ENCODE data around the gene WDSUB1.

The WDSUB1 gene

DNA sequence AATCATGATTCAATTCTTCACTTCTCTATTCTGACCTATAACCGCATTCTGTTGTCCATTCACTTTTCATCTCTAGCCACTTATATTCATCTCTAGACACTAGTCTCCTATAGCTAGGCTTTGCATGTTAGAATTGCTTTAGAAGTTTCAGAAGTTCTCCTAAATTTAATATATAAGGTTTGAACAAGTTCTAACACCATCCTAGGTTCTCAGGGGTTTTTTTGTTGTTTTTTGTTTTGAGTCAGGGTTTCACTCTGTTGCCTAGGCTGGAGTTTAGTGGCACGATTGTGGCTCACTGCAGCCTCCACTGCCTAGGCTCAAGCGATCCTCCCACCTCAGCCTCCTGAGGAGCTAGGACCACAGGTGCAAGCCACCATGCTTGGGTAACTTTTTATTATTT, 19.9 kb downstream of the WDSUB1 start:
- TF ChIP-seq, protein P1, sequence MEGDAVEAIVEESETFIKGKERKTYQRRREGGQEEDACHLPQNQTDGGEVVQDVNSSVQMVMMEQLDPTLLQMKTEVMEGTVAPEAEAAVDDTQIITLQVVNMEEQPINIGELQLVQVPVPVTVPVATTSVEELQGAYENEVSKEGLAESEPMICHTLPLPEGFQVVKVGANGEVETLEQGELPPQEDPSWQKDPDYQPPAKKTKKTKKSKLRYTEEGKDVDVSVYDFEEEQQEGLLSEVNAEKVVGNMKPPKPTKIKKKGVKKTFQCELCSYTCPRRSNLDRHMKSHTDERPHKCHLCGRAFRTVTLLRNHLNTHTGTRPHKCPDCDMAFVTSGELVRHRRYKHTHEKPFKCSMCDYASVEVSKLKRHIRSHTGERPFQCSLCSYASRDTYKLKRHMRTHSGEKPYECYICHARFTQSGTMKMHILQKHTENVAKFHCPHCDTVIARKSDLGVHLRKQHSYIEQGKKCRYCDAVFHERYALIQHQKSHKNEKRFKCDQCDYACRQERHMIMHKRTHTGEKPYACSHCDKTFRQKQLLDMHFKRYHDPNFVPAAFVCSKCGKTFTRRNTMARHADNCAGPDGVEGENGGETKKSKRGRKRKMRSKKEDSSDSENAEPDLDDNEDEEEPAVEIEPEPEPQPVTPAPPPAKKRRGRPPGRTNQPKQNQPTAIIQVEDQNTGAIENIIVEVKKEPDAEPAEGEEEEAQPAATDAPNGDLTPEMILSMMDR (IDR thresholded peaks at IDR 0.05; ENCODE audit: low read depth, low read length): no peak

DNA sequence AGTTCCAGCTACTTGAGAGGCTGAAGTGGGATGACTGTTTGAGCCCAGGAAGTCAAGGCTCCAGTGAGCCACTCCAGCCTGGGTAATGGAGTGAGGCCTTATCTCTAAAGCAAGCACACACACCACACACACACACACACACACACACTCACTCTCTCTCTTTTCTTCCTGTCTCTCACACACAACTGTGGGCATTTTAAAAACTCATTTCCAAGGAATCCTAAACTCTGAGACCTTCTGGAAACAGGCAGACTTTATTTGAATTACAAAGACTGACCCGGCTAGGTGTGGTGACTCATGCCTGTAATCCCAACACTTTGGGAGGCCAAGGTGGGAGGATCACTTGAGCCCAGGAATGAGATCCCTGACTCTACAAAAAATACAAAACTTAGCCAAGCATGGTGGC, 21.3 kb downstream of the WDSUB1 start:
- TF ChIP-seq, protein P1 (IDR thresholded peaks at IDR 0.05; ENCODE audit: low read depth, low read length): no peak
- H3K4me3 ChIP-seq (ENCODE audit: low read depth, low read length): no peak overlapping the region

More for the DNA sequence above, 19.9 kb downstream of the WDSUB1 start:
- H3K4me3 ChIP-seq (ENCODE audit: low read depth, low read length): no peak overlapping the region

DNA sequence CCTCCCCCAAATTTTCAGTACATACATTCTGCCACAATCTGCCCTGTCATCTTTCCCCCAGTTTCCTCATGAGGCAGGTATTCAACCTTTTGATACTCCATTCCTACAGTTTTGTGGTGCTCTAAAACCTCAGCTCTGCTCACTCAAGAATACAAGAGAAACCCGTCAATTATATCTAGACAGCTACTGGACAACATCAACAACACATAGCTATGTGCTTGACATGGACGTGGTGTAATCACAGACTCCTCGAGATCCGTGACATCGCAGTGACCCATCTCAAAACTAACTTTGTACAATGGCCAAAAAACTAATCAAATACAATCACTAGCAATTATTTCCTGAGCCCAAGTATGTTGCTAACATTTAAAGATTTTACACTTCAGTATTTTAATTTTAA, 23.6 kb downstream of the WDSUB1 start:
- TF ChIP-seq, protein P1 (IDR thresholded peaks at IDR 0.05; ENCODE audit: low read depth, low read length): no peak
- no peak overlapping the region for H3K4me3 ChIP-seq (ENCODE audit: low read depth, low read length)

DNA sequence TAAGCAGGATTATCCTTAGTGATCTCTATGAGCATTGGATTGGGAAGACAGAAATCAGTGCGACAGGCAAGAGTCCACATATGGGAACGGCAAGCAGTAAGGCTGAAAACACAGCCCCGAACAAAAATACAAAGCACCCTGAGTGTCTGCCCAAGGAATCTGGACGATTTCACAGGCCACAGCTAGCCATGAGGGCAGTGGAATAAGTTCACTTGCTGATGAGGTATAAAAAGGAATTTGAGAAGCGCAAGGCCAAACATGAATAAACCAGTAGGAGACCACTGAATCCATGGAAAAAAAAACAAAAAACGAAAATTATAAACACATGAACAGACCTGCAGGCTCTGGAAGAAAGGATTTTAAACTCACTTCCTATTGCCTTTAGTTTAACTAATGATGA, 24.3 kb downstream of the WDSUB1 start:
- TF ChIP-seq, protein P1 (IDR thresholded peaks at IDR 0.05; ENCODE audit: low read depth, low read length): no peak
- H3K4me3 ChIP-seq (ENCODE audit: low read depth, low read length): no peak overlapping the region

DNA sequence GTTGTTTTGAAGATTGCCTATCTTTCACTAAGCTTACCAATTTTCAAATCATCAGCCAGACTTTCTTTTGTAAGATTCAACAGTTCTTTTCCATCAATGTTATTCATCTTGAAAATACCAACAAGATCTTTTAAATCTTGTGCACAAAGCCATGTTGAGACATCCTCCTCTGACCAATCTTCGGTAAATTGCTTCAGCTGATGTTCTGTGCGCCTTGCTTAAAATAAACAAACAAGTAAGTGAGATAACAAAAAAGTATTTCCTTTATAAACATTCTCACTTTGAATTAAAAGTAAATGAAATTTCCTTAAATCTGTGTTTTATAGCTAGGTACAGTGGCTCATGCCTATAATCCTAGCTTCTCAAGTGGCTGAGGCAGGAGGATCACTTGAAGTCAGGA, 30.3 kb downstream of the WDSUB1 start:
- no peak overlapping the region for H3K4me3 ChIP-seq (ENCODE audit: low read depth, low read length)
- TF ChIP-seq, protein P1 (IDR thresholded peaks at IDR 0.05; ENCODE audit: low read depth, low read length): no peak

DNA sequence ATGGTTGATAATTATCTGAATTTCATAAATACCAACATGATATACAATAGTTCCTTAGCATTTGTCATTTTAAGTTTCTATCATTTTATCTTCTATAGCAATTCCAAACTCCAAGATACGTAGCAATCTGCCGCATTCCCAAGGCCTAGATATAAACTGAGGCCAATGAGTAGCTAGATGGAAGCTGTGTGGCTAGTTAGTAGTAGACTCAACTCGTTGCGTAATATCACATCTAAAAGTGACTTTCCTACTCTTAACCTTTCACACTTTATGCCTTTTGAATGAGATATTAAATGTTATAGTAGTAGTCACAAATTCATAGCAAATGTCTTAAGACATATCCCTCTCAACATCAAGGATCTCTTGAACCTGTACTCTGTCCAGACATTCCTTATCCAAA, 33.6 kb downstream of the WDSUB1 start:
- TF ChIP-seq, protein P1 (IDR thresholded peaks at IDR 0.05; ENCODE audit: low read depth, low read length): no peak
- no peak overlapping the region for H3K4me3 ChIP-seq (ENCODE audit: low read depth, low read length)

DNA sequence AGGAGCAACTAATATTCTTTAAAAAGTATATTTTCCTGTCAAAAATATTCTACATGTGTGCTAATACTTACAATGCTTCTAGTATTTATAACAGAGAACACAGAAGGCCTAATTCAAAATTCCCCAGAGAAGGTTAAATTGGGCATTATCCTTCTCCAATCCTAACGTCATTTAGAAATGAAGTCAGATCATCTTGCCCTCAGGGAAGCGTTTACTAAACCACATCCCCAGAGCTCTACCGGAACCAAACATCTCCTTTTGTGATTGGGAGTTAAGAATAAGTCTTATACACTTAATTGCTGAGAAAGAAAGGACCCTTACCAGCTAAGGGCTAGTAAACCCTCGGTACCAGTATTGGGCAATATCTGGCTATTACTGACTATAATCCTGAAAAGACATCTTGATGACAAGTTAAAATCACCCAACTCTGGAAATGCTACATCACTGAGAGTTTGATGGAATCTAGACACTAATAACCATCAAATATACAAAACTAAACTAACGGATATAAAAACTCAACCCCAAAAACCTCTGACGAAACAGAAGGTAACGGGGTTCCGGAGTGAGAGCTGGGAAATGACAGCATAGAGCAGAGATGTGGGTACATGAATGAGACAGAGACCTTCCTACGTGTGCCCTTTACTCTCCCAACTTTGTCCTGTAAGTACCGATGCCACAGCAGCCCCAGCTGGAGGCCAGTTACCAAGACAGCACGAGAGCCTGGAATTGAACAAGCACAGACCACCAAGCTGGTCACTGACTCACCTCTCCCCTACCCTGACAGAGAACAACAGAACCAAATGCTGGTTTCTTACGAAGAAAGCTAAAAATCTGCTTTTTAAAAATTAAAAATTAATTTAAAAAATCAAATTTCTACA, 35.0 kb downstream of the WDSUB1 start:
- TF ChIP-seq, protein P1 (IDR thresholded peaks at IDR 0.05; ENCODE audit: low read depth, low read length): no peak
- no peak overlapping the region for H3K4me3 ChIP-seq (ENCODE audit: low read depth, low read length)
